ENCODE data around the gene RNF144B.

The RNF144B gene

GRCh38 chr6:18432180-18432579, 45.0 kb downstream of the RNF144B start:
- H2AK5ac ChIP-seq (ENCODE audit: low read length, severe bottlenecking): no peak overlapping the region
- no peaks in the 10 kb centered on the region for H3K4me1 ChIP-seq (ENCODE audit: control insufficient read depth, insufficient read depth, low read depth, low read length)
- H2BK15ac ChIP-seq (ENCODE audit: low read depth, poor library complexity, severe bottlenecking): no peak overlapping the region
- no peak overlapping the region for H3K9ac ChIP-seq (ENCODE audit: low read length)
- no peak overlapping the region for H3K4me3 ChIP-seq (ENCODE audit: insufficient read depth in 1 of 2, low read depth in 1 of 2, low read length in 2 of 2)
- H4K91ac ChIP-seq (ENCODE audit: low read length): no peak overlapping the region
- H3K23ac ChIP-seq (ENCODE audit: low read length in 2 of 2): no peak overlapping the region
- no peak overlapping the region for H4K8ac ChIP-seq (ENCODE audit: low read length)
- 62% methylated on average over 3 of the region's 3 CpGs for WGBS
- peak; percentile 85 for DNase-seq
- H3K4ac ChIP-seq (ENCODE audit: low read depth in 1 of 2, low read length in 2 of 2): no peak overlapping the region
- H3K18ac ChIP-seq (ENCODE audit: low read depth in 1 of 2, low read length in 2 of 2): no peak overlapping the region
- H3K4me2 ChIP-seq (ENCODE audit: low read length, poor library complexity, severe bottlenecking): no peak overlapping the region
- no peak overlapping the region for H2BK5ac ChIP-seq (ENCODE audit: low read depth, low read length, poor library complexity, severe bottlenecking)
- H2BK12ac ChIP-seq (ENCODE audit: low read length in 2 of 2): no peak overlapping the region
- no peak overlapping the region for H3K14ac ChIP-seq (ENCODE audit: low read length in 2 of 2)
- H3K27ac ChIP-seq (ENCODE audit: low read length, poor library complexity, severe bottlenecking): peak overlapping the region; percentile 42
- no peaks in the 10 kb centered on the region for H3K36me3 ChIP-seq (ENCODE audit: control insufficient read depth in 1 of 2, insufficient read depth in 2 of 2, low read depth in 1 of 2, low read length in 2 of 2)
- H3K79me1 ChIP-seq (replicated peaks; ENCODE audit: low read length, poor library complexity, severe bottlenecking): peaks cover 3% of the 10 kb centered on the region
- no peak overlapping the region for H2AFZ ChIP-seq (ENCODE audit: low read depth, low read length)
- H2BK120ac ChIP-seq (ENCODE audit: low read depth, low read length): no peak overlapping the region
- H3K27me3 ChIP-seq (ENCODE audit: control insufficient read depth in 1 of 2, insufficient read depth in 1 of 2, low read length in 2 of 2): no peaks in the 10 kb centered on the region
- H3K9me3 ChIP-seq (ENCODE audit: control insufficient read depth, low read length): no peaks in the 10 kb centered on the region

GRCh38 chr6:18432619-18433018, 45.5 kb downstream of the RNF144B start:
- H3K9me3 ChIP-seq (ENCODE audit: control insufficient read depth, low read length): no peaks in the 10 kb centered on the region
- H3K4me2 ChIP-seq (ENCODE audit: low read length, poor library complexity, severe bottlenecking): no peak overlapping the region
- no peaks in the 10 kb centered on the region for H3K36me3 ChIP-seq (ENCODE audit: control insufficient read depth in 1 of 2, insufficient read depth in 2 of 2, low read depth in 1 of 2, low read length in 2 of 2)
- no peak for DNase-seq
- H3K27me3 ChIP-seq (ENCODE audit: control insufficient read depth in 1 of 2, insufficient read depth in 1 of 2, low read length in 2 of 2): no peaks in the 10 kb centered on the region
- no peak overlapping the region for H3K18ac ChIP-seq (ENCODE audit: low read depth in 1 of 2, low read length in 2 of 2)
- no peak overlapping the region for H2BK120ac ChIP-seq (ENCODE audit: low read depth, low read length)
- peak overlapping the region; percentile 5 for H2AK5ac ChIP-seq (ENCODE audit: low read length, severe bottlenecking)
- H4K8ac ChIP-seq (ENCODE audit: low read length): no peak overlapping the region
- H3K9ac ChIP-seq (ENCODE audit: low read length): no peak overlapping the region
- H3K14ac ChIP-seq (ENCODE audit: low read length in 2 of 2): no peak overlapping the region
- H3K27ac ChIP-seq (ENCODE audit: low read length, poor library complexity, severe bottlenecking): no peak overlapping the region
- H3K79me1 ChIP-seq (replicated peaks; ENCODE audit: low read length, poor library complexity, severe bottlenecking): peaks cover 3% of the 10 kb centered on the region
- no peak overlapping the region for H2BK15ac ChIP-seq (ENCODE audit: low read depth, poor library complexity, severe bottlenecking)
- H3K23ac ChIP-seq (ENCODE audit: low read length in 2 of 2): no peak overlapping the region
- H2BK12ac ChIP-seq (ENCODE audit: low read length in 2 of 2): no peak overlapping the region
- H3K4ac ChIP-seq (ENCODE audit: low read depth in 1 of 2, low read length in 2 of 2): no peak overlapping the region
- H2AFZ ChIP-seq (ENCODE audit: low read depth, low read length): no peak overlapping the region
- 88% methylated on average over 3 of the region's 3 CpGs for WGBS
- H2BK5ac ChIP-seq (ENCODE audit: low read depth, low read length, poor library complexity, severe bottlenecking): no peak overlapping the region
- no peaks in the 10 kb centered on the region for H3K4me1 ChIP-seq (ENCODE audit: control insufficient read depth, insufficient read depth, low read depth, low read length)
- H3K4me3 ChIP-seq (ENCODE audit: insufficient read depth in 1 of 2, low read depth in 1 of 2, low read length in 2 of 2): no peak overlapping the region
- H4K91ac ChIP-seq (ENCODE audit: low read length): no peak overlapping the region

DNA sequence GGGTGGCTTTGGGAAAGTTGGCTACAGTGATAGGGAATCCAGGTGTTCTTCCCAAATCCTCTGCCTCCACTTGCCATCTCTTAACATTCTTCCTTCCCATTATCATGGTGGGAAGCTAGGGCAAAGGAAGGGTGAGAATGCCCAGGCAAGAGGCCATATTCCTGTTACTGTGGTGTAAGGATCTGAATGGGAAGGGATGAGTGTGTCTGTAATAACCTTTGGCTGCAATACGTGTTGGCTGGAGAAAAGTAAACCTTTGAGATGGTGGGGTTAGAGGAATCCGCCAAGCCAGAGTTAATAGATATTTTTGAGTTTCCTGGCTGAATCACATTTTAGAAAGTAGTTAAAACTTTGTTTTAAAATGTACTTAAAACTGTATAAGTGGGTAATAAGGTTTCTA, 45.9 kb downstream of the RNF144B start:
- Histone ChIP-seq H3K14ac (ENCODE audit: low read length in 2 of 2) (no peak overlapping the region), H4K8ac (ENCODE audit: low read length) (no peak overlapping the region), H3K4me3 (ENCODE audit: insufficient read depth in 1 of 2, low read depth in 1 of 2, low read length in 2 of 2) (no peak overlapping the region), H2BK12ac (ENCODE audit: low read length in 2 of 2) (no peak overlapping the region), H3K4me1 (ENCODE audit: control insufficient read depth, insufficient read depth, low read depth, low read length) (no peaks in the 10 kb centered on the region), H2AK5ac (ENCODE audit: low read length, severe bottlenecking) (no peak overlapping the region), H3K9me3 (ENCODE audit: control insufficient read depth, low read length) (no peaks in the 10 kb centered on the region), H3K4ac (ENCODE audit: low read depth in 1 of 2, low read length in 2 of 2) (no peak overlapping the region), H3K27ac (ENCODE audit: low read length, poor library complexity, severe bottlenecking) (no peak overlapping the region), H3K18ac (ENCODE audit: low read depth in 1 of 2, low read length in 2 of 2) (no peak overlapping the region), H2BK120ac (ENCODE audit: low read depth, low read length) (no peak overlapping the region), H3K23ac (ENCODE audit: low read length in 2 of 2) (no peak overlapping the region), H3K4me2 (ENCODE audit: low read length, poor library complexity, severe bottlenecking) (no peak overlapping the region), H3K9ac (ENCODE audit: low read length) (no peak overlapping the region), H2AFZ (ENCODE audit: low read depth, low read length) (no peak overlapping the region), H3K36me3 (ENCODE audit: control insufficient read depth in 1 of 2, insufficient read depth in 2 of 2, low read depth in 1 of 2, low read length in 2 of 2) (no peaks in the 10 kb centered on the region), H3K27me3 (ENCODE audit: control insufficient read depth in 1 of 2, insufficient read depth in 1 of 2, low read length in 2 of 2) (no peaks in the 10 kb centered on the region), H4K91ac (ENCODE audit: low read length) (no peak overlapping the region), H2BK15ac (ENCODE audit: low read depth, poor library complexity, severe bottlenecking) (no peak overlapping the region), H3K79me1 (replicated peaks; ENCODE audit: low read length, poor library complexity, severe bottlenecking) (peaks cover 5% of the 10 kb centered on the region), H2BK5ac (ENCODE audit: low read depth, low read length, poor library complexity, severe bottlenecking) (no peak overlapping the region)
- DNase-seq: no peak
- WGBS: 85% methylated on average over 2 of the region's 2 CpGs

DNA sequence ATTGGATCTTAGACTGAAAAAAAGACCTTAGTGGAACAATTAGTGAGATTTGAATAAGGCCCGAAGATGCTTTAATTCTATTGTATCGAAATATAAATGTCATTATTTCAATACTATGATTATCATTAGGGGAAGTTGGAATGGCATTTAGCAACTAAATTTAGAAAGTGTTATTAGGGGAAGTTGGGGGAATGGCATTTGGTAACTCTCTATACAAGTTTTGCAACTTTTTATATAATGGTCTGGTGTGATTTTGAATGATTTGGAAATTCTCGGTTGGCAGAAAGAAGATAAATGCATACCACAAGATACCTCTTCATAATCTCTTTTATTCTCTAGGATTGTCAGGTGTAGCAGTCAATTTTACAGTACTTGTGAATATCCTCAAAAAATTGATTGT, 49.2 kb downstream of the RNF144B start:
- H4K91ac ChIP-seq (ENCODE audit: low read length): no peak overlapping the region
- WGBS: no CpG with 5 or more reads among the region's 3 CpGs

More for the DNA sequence above, 49.2 kb downstream of the RNF144B start:
- Histone ChIP-seq H2AFZ (ENCODE audit: low read depth, low read length) (no peak overlapping the region), H3K18ac (ENCODE audit: low read depth in 1 of 2, low read length in 2 of 2) (no peak overlapping the region), H2BK15ac (ENCODE audit: low read depth, poor library complexity, severe bottlenecking) (no peak overlapping the region), H3K14ac (ENCODE audit: low read length in 2 of 2) (no peak overlapping the region), H2BK120ac (ENCODE audit: low read depth, low read length) (no peak overlapping the region), H3K4ac (ENCODE audit: low read depth in 1 of 2, low read length in 2 of 2) (no peak overlapping the region), H3K36me3 (ENCODE audit: control insufficient read depth in 1 of 2, insufficient read depth in 2 of 2, low read depth in 1 of 2, low read length in 2 of 2) (no peaks in the 10 kb centered on the region), H3K27me3 (ENCODE audit: control insufficient read depth in 1 of 2, insufficient read depth in 1 of 2, low read length in 2 of 2) (no peaks in the 10 kb centered on the region), H2BK12ac (ENCODE audit: low read length in 2 of 2) (no peak overlapping the region), H3K79me1 (replicated peaks; ENCODE audit: low read length, poor library complexity, severe bottlenecking) (peaks cover 5% of the 10 kb centered on the region), H3K4me2 (ENCODE audit: low read length, poor library complexity, severe bottlenecking) (no peak overlapping the region), H3K9me3 (ENCODE audit: control insufficient read depth, low read length) (no peaks in the 10 kb centered on the region), H3K27ac (ENCODE audit: low read length, poor library complexity, severe bottlenecking) (no peak overlapping the region), H3K23ac (ENCODE audit: low read length in 2 of 2) (no peak overlapping the region), H3K4me1 (ENCODE audit: control insufficient read depth, insufficient read depth, low read depth, low read length) (no peaks in the 10 kb centered on the region), H3K4me3 (ENCODE audit: insufficient read depth in 1 of 2, low read depth in 1 of 2, low read length in 2 of 2) (no peak overlapping the region), H3K9ac (ENCODE audit: low read length) (no peak overlapping the region), H2BK5ac (ENCODE audit: low read depth, low read length, poor library complexity, severe bottlenecking) (no peak overlapping the region), H2AK5ac (ENCODE audit: low read length, severe bottlenecking) (no peak overlapping the region), H4K8ac (ENCODE audit: low read length) (no peak overlapping the region)
- no peak for DNase-seq

Measured in mesenchymal stem cell (in vitro differentiated cells and primary cell).